GM21737 (cell line): ENCODE data around the gene HSPA1L.
"Not testable (repeated sequence)": the region's sequence is repeated elsewhere in the genome, so short reads cannot be mapped to it uniquely, and the experiment has no call there.

Experiments used
- ATAC-seq: cut with Tn5 transposase; IDR thresholded peaks from one replicate; pipeline ENCODE4 v1.9.1; 2021; ENCODE audit warnings: mild to moderate bottlenecking, moderate library complexity; ENCODE audit not compliant: unreplicated experiment

HSPA1L gene

GRCh38 chr6:31815025-31815838, at the start of gene HSPA1L, which contains the start of gene HSPA1A:
TSS of gene HSPA1L (minus strand) at chr6:31815283. CDS start at chr6:31811972, 3,311 bp downstream.
TSS of gene HSPA1A (plus strand) at chr6:31815543. CDS start at chr6:31815757, 214 bp downstream.
- ATAC-seq: no peak

DNA sequence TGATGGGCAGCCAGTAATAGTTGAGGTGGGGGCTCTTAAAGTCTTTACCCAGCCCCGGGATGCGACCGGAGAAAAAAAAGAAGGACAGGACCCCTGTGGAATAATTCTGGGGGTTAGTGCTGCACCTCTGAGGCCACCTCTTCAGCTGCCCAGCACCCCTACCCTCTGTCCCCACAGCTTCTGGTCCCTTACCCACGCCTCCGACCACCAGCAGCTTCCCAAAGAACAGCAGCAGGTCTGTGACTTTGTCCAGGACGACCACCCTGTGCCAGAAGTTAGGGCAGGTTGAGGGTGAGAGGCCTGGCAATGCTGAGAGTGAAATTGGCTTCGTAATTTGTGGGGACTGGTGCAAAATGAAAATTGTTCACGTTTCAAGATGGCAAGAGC, 49.7 kb upstream of the HSPA1L start:
- no peak for ATAC-seq

DNA sequence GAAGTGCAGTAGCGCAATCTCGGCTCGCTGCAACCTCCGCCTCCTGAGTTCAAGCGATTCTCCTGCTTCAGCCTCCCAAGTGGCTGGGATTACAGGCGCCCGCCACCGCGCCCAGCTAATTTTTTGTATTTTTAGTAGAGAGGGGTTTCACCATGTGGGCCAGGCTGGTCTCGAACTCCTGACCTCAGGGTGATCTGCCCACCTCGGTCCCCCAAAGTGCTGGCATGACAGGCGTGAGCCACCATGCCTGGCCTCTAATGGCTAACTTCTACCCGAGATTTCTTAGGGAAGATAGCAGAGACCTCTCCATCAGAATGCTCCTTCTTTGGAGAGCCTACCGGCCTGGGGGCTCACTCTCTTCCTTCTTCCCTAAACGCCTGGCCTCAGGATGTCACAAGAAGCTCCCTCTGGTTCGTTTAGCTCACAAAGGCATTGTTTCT, 49.1 kb upstream of the HSPA1L start:
- not testable (repeated sequence) for ATAC-seq

GRCh38 chr6:31862344-31863235, 47.5 kb upstream of the HSPA1L start, which contains the start of gene NEU1:
TSS of gene NEU1 (minus strand) at chr6:31862821. CDS start at chr6:31862776, 45 bp downstream.
- peak; percentile 91 for ATAC-seq

DNA sequence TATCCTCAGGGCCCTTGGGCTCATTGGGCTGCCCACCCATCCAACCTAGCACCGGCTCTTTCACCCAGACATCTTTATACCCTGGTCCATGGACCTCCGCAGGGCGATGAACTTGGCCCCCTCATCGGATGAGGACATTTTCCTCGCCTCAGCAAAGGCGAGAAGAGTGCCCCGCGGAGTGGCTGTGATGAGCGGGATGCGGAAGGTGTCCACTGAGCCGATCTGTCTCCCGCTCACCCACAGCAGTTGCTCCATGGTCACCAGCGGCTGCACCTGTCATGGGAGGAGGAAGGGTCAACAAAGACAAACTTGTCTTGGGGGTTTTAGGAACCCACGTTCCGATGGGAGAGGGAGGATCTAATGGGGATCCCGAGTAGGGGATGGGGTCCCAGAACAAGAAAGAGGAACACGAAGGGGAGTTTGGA, 46.8 kb upstream of the HSPA1L start:
- ATAC-seq: no peak

DNA sequence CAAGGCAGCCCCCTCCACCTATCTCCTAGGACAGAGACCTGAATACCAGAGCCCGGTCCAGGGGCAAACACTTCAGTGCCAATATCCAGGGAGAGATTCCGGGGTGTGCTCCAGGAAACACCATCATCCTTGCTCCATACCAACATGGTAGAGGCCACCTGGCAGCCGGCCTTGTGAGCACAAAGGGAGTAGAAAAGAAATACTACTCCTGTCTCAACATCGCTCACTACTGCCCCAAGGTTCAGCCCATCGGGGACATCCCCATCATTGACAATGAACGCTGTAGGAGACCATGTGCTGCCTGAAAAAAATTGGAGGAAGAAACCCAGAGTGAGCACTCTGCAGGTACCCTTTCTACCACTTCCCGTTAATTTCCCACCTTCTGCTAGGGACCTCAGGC, 46.1 kb upstream of the HSPA1L start:
- ATAC-seq: no peak

DNA sequence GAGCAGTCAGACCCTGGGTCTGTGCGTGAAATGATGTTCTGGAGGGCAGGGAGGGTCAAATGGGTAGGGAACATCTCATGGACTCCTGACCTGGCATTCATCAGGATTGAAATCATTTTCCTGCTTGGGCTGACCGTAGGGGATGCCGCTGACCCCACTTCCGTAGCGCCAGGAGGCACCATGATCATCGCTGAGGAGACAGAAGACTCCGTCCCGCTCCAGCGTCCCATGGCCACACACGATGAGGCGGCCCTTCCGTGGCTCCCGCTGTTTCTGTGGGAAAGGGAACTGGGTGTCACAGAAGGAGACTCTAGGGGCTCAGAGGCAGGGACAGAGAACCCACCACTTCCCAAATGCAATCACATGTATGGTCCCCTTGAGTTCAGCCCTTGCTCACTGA, 45.3 kb upstream of the HSPA1L start:
- ATAC-seq: no peak

DNA sequence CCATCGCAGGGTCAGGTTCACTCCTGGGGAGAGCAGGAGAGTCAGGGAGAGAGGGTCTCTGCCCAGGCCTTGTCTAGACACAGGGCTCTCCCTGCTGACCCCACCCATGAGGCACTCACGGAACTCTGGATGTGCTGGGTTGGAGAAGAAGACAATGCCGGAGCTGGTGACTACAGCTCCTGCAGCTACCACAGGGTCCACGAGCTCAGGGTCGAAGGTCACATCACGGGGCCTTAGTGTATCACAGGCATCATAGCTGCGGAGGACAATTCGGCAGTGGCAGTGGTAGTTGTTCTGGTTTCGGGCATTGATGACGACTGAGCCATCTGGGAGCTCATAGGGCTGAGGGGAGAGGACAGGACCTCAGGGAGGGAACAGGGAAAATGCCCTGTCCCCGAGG, 44.8 kb upstream of the HSPA1L start:
- ATAC-seq: no peak

GRCh38 chr6:31858707-31859106, 43.6 kb upstream of the HSPA1L start:
- no peak for ATAC-seq

DNA sequence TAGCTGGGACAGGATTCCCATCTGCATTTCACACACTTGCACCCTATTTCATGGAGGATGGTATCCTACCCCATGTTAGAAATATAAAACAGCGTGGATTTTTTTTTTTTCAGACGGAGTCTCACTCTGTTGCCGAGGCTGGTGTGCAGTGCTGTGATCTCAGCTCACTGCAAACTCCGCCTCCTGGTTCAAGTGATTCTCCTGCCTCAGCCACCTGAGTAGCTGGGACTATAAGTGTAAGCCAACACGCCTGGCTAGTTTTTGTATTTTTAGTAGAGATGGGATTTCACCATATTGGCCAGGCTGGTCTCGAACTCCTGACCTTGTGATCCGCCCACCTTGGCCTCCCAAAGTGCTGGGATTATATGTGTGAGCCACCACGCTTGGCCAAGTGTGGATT, 42.7 kb upstream of the HSPA1L start:
- ATAC-seq: not testable (repeated sequence)

- not testable (repeated sequence) for ATAC-seq
These were observed 37.1 kb upstream of the HSPA1L start for GRCh38 chr6:31851980-31852718.

DNA sequence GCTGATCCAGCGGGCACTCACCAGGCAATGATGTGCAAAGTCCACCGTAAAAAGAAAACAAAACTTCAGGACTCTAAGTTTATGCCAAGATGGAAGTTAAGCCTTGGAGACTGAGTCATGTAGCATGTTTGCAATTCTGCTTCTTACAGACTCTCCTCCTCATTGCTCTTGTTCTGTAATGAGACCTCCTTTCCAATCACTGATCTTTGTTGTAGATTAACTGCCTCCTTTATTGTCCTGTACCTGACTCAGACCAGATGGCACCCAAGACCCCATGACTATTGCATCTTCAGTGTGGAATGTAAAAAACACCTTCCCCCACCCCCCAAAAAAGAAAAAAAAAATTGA, 36.4 kb upstream of the HSPA1L start:
- no peak for ATAC-seq

DNA sequence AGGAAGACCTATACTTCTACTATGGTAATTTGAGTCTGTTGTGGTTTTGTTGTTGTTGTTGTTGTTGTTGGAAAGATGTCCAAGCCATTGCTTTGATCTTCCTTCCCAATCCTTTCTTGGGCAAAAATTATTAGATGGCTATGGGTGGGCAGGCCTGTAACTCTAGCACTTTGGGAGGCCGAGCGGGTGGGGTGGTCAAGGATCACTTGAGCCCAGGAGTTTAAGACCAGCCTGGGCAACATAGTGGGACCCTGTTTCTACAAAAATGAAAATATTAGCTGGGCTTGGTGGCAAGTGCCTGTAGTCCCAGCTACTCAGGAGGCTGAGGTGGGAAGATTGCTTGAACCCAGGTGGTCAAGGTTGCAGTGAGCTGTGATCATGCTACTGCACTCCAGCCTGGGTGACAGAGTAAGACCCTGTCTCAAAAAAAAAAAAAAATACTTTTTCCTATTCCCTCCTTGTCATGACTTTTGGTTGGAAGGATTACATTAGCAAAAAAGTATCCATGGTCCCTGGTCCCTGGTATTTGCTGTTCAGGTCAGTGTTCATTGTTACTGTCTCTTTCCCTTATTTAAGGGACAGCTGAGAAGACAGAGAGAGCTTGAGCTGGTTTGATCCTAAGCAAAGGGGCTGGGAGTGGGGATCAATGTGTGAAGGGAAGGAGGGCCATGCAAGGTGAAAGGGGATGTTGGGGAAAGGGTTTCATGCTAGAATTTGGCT, 35.8 kb upstream of the HSPA1L start:
- no peak for ATAC-seq

DNA sequence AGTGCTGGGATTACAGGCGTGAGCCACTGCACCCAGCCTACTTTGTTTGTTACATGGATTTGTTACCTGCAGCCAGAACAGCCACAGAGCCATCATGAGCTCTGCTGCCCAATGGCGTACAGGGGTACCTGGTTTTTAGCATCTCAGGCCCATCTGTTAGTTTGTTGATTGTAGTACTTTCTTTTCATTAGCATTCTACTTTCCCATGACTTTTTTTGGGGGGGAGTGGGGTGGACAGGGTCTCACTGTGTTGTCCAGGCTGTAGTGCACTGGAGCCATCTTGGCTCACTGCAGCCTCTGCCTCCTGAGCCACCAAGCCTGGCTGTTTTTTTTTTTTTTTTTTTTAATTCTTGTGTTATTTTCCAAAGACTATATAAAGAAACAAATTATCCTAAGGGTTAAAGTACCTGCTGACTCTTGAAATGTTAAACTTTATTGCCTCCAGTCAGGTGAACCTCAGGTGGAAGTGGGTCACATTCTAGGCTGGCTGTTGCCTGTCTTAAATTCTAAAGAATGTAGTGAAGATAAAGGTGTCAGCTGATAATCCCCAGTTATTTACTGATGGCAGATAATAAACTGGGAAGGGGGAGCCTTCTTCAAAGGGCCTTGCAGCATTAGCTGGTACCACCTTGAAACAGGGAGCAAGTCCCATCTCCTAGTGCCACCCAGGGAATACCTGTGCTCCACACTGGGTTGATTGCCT, 32.3 kb upstream of the HSPA1L start:
- no peak for ATAC-seq

GRCh38 chr6:31844507-31844906, 29.4 kb upstream of the HSPA1L start:
- no peak for ATAC-seq

DNA sequence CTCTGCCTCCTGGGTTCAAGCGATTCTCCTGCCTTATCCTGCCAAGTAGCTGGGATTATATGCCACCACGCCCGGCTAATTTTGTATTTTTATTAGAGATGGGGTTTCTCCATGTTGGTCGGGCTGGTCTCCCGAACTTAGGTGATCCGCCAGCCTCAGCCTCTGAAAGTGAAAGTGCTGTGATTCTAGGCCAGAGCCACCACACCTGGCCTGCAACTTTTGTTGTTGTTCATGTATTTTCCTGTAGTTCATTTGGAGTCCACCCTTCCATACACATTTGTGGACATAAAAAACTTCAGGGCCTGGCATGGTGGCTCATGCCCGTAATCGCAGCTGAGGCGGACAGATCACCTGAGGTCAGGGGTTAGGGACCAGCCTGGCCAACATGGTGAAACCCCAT, 27.0 kb upstream of the HSPA1L start:
- no peak for ATAC-seq

- not testable (repeated sequence) for ATAC-seq
These were observed 24.7 kb upstream of the HSPA1L start for GRCh38 chr6:31839779-31840126.

DNA sequence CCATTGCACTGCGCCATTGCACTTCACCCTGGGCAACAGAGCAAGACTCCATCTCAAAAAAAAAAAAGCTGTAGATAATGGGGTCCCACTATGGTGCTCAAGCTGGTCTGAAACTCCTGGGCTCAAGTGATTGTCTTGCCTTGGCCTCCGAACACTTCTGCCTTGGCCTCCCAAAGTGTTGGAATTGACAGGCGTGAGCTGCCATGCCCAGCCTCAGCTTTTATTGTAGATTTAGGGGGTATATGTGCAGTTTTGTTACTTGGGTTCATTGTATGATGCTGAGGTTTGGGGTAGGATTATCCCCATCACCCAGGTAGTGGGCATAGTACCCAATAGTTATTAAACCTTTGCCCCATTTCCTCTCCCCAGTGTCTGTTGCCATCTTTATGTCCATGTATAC, 23.9 kb upstream of the HSPA1L start:
- no peak for ATAC-seq

DNA sequence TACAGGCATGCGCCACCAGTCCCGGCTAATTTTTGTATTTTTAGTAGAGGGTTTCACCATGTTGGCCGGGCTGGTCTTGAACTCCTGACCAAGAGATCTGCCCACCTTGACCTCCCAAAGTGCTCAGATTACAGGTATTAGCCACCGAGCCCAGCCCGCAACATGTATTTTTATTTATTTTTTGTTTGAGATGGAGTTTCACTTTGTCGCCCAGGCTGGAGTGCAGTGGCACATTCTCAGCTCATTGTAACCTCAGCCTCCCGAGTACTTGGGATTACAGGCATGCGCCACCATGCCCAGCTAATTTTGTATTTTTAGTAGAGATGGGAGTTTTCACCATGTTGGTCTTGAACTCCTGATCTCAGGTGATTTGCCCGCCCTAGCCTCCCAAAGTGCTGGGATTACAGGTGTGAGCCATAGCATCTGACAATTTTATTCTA, 23.1 kb upstream of the HSPA1L start:
- not testable (repeated sequence) for ATAC-seq
